Gastroesophageal sphincter (tissue), 4 donors: ENCODE results near the gene IL17RC. TPM values are rescaled to one million over a fixed set of nuclear protein-coding genes. Genes with fewer than 3 reads are reported as not detected.

Experiments used
- ATAC-seq: fragments of 150-250 bp; one replicate; pipeline ENCODE4 v1.9.1; 2016; ENCODE audit warnings: mild to moderate bottlenecking, moderate library complexity
- H3K27ac ChIP-seq, 4 donors: fragments of 200-600 bp; sonication (generic) in 3 of 4; 1 replicate in 3 of 4; 2 replicates in 1 of 4; pipeline ENCODE4 v1.5.1; 2016 to 2019
- H3K27me3 ChIP-seq: fragments of 200-600 bp; sonication (generic); one replicate; pipeline ENCODE4 v1.5.1; 2019
- H3K36me3 ChIP-seq, 2 donors: fragments of 200-600 bp; sonication (generic); one replicate each; pipeline ENCODE4 v1.5.1; 2019; ENCODE audit warnings: control low read depth in 1 of 2
- H3K4me1 ChIP-seq, 3 donors: fragments of 200-600 bp; sonication (generic); 1 replicate in 2 of 3; 2 replicates in 1 of 3; pipeline ENCODE4 v1.5.1; 2016 to 2019; ENCODE audit warnings: control low read depth in 2 of 3
- H3K4me3 ChIP-seq, 2 donors: fragments of 200-600 bp; sonication (generic); one replicate each; pipeline ENCODE4 v1.5.1; 2019; ENCODE audit warnings: mild to moderate bottlenecking in 1 of 2, moderate library complexity in 1 of 2
- H3K9me3 ChIP-seq, 3 donors: fragments of 200-600 bp; sonication (generic); one replicate each; pipeline ENCODE4 v1.5.1; 2017 to 2019; ENCODE audit warnings: control low read depth in 2 of 3
- EP300 ChIP-seq: sonication (generic); formaldehyde crosslinking; IDR thresholded peaks from one replicate; pipeline ENCODE4 v1.6.1; 2017; ENCODE audit warnings: antibody characterized with exemption, mild to moderate bottlenecking
- POLR2A ChIP-seq, 2 donors: fragments of 450-650 bp; IDR thresholded peaks; one replicate each; pipeline ENCODE4 v1.6.1; 2017; ENCODE audit warnings: antibody characterized with exemption in 2 of 2, mild to moderate bottlenecking in 2 of 2, moderate library complexity in 1 of 2
- POLR2AphosphoS5 ChIP-seq: sonication (generic); formaldehyde crosslinking; IDR thresholded peaks from one replicate; pipeline ENCODE4 v1.6.1; 2017; ENCODE audit warnings: antibody characterized with exemption
- WGBS, 2 donors: methylation state at CpG; one replicate each; pipeline ENCODE4 v1.1.5; 2018; ENCODE audit warnings: low coverage in 1 of 2; 5-methylcytosine and 5-hydroxymethylcytosine counted together
- total RNA-seq, 4 donors: library from RNA; depleted of rRNA; stranded (reverse); fragments of >200 nt; gene quantifications; one replicate each; pipeline ENCODE4 v1.1.0, GENCODE V29; 2016
- TF ChIP-seq, protein P1 (sequence below), 4 experiments: fragments of 200-600 bp in 2 of 4; fragments of 450-650 bp in 2 of 4; sonication (generic) in 1 of 4; IDR thresholded peaks; one replicate each; pipeline ENCODE4 v1.5.1; 2017 to 2019; ENCODE audit warnings: antibody characterized with exemption in 4 of 4, mild to moderate bottlenecking in 2 of 4, moderate library complexity in 2 of 4

IL17RC gene
- total RNA-seq, 4 donors from 2014 or later: 31.0 to 64.0 (median 52.8) TPM

DNA sequence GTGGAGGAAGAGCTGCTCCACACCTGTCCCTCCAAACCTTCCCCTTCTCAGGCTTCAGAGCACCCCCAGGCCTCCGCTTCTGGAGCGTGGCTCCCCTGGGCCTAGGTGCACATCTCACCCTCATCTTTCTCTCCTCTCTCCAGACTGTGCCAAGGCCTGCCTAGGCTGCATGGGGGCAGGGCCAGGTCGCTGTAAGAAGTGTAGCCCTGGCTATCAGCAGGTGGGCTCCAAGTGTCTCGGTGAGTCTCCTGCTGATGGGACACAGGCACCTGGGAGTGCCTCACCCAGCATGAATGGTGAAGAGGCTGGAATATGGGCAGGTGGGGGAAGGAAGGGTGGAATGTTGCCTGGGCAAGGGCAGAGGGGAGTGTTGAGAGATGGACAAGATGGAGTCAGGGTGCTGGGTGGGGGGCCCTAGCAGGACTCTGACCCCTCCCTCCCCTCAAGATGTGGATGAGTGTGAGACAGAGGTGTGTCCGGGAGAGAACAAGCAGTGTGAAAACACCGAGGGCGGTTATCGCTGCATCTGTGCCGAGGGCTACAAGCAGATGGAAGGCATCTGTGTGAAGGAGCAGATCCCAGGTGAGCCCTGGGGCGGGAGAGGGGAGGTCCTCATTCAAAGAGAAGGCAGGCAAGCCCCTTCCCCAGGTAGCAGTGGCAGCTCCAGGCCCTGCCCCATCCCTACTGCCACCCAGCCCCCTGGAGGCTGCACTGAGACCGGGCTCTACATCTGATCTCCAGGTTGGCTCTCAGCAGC, 26.2 kb downstream of the IL17RC start:
- H3K27me3 ChIP-seq: no peaks in the 10 kb centered on the region
- peaks cover 0 to 29% (median 8%) of the 10 kb centered on the region in 3 donors for H3K4me1 ChIP-seq
- no peak overlapping the region for H3K4me3 ChIP-seq
- 67 to 84% methylated on average over 3 to 5 of the region's 11 CpGs for WGBS, 2 donors
- H3K9me3 ChIP-seq: no peaks in the 10 kb centered on the region
- H3K27ac ChIP-seq: no peak overlapping the region
- ATAC-seq: no peak
- peaks cover 0 to 44% of the 10 kb centered on the region in 2 donors for H3K36me3 ChIP-seq
- TF ChIP-seq EP300 (no peak), POLR2A (IDR thresholded peaks at IDR 0.05) (no peak), POLR2AphosphoS5 (no peak)
- TF ChIP-seq, protein P1, sequence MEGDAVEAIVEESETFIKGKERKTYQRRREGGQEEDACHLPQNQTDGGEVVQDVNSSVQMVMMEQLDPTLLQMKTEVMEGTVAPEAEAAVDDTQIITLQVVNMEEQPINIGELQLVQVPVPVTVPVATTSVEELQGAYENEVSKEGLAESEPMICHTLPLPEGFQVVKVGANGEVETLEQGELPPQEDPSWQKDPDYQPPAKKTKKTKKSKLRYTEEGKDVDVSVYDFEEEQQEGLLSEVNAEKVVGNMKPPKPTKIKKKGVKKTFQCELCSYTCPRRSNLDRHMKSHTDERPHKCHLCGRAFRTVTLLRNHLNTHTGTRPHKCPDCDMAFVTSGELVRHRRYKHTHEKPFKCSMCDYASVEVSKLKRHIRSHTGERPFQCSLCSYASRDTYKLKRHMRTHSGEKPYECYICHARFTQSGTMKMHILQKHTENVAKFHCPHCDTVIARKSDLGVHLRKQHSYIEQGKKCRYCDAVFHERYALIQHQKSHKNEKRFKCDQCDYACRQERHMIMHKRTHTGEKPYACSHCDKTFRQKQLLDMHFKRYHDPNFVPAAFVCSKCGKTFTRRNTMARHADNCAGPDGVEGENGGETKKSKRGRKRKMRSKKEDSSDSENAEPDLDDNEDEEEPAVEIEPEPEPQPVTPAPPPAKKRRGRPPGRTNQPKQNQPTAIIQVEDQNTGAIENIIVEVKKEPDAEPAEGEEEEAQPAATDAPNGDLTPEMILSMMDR (IDR thresholded peaks at IDR 0.05): no peak

DNA sequence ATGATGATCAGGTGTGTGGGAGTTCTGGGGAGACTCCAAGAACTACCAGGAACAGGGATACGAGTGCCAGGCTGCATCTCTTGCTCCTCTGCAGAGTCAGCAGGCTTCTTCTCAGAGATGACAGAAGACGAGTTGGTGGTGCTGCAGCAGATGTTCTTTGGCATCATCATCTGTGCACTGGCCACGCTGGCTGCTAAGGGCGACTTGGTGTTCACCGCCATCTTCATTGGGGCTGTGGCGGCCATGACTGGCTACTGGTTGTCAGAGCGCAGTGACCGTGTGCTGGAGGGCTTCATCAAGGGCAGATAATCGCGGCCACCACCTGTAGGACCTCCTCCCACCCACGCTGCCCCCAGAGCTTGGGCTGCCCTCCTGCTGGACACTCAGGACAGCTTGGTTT, 27.4 kb downstream of the IL17RC start:
- no peak for TF ChIP-seq EP300
- no peak for TF ChIP-seq POLR2AphosphoS5
- TF ChIP-seq, protein P1 (IDR thresholded peaks at IDR 0.05): no peak
- no peak for TF ChIP-seq POLR2A (IDR thresholded peaks at IDR 0.05)
- Histone ChIP-seq H3K27me3 (no peaks in the 10 kb centered on the region), H3K36me3 (peaks cover 0 to 50% of the 10 kb centered on the region in 2 donors), H3K9me3 (no peaks in the 10 kb centered on the region), H3K4me3 (no peak overlapping the region), H3K4me1 (peaks cover 0 to 34% (median 9%) of the 10 kb centered on the region in 3 donors), H3K27ac (no peak overlapping the region)
- ATAC-seq: no peak
- WGBS, 2 donors: no CpG with 5 or more reads among the region's 11 CpGs

DNA sequence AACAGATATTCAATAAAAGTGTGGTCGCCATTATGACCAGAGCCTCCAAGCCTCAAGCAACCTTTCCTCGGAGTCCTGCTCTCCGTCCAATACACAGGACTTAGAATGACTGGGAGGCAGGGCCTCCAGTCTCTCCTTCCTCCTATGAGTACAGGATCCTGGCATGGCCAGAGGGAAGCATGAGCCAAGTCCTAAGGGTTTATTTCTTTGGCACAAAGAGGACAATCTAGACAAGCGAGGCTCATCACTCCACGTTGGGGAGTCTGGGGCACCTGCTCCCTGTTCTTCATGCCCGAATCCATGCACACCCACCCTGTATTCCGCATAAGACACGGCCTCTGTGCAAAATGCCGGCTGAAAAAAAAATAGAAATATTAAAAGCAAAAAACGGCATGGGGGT, 28.5 kb downstream of the IL17RC start:
- peaks cover 0 to 34% (median 9%) of the 10 kb centered on the region in 3 donors for H3K4me1 ChIP-seq
- no peak for ATAC-seq
- H3K4me3 ChIP-seq: no peak overlapping the region
- H3K27ac ChIP-seq: peak overlapping the region in 2 of 4 donors; percentile 94
- no peaks in the 10 kb centered on the region for H3K9me3 ChIP-seq
- no peaks in the 10 kb centered on the region for H3K27me3 ChIP-seq
- peaks cover 0 to 59% of the 10 kb centered on the region in 2 donors for H3K36me3 ChIP-seq
- 51 to 76% methylated on average over 3 to 4 of the region's 10 CpGs for WGBS, 2 donors
- TF ChIP-seq, protein P1 (IDR thresholded peaks at IDR 0.05): no peak

DNA sequence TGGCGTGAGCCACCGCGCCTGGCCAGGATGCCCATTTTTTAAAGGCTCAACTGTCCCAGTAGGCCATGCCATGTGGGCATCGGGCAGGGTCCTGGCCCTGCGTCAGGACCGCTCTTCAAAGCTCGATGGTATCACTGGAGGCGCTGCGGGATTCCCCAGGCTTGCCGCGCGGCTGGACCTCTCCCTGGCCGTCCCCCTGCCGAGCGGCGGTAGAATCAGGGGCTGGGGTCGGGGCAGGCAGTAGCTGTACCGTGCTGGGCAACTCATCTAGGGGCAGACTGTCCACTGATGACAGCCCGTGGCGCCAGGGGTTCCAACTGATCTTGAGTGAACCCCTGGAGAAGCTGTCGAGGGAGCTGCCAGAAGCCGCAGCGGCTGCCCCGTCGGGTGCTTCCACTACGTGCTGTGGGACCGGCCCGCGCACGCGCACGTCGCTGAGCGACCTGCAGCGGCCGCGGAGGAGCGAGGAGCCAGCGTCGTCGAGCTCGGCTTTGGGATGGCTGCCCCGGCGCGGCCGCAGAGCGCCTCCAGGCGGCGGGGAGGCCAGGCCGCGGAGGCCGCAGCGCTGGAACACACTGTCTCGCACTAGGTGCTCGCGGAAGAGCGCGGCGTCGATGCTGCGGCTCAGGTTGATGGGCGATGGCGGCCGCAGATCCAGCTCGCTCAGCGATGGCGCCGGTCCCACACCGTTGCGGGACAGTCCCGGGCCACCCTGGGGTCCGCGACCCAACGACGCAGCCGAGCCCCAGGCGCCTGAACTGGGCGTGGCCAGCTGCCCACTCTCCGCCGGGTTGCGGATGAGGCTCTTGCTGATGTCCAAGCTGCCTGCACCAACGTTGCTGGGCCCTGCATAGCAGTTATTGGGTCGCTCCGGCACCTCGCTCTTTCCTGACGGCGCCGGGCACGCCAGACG, 29.5 kb downstream of the IL17RC start:
- H3K4me3 ChIP-seq: peak overlapping the region; percentile 44 to 74
- H3K27ac ChIP-seq: peak overlapping the region; percentile 66 to 94 (median 94)
- H3K27me3 ChIP-seq: no peaks in the 10 kb centered on the region
- no peak for TF ChIP-seq POLR2AphosphoS5
- no peak for TF ChIP-seq EP300
- TF ChIP-seq, protein P1 (IDR thresholded peaks at IDR 0.05): peak in 3 of 4 experiments; percentile 87 to 89 (median 88)
- TF ChIP-seq POLR2A (IDR thresholded peaks at IDR 0.05): peak; percentile 70 to 71
- peaks cover 0 to 38% (median 9%) of the 10 kb centered on the region in 3 donors for H3K4me1 ChIP-seq
- WGBS, 2 donors: 2% methylated on average over 17 of the region's 90 CpGs; no CpG with 5 or more reads in 1 of the 2 donors
- ATAC-seq: peak; percentile 92
- no peaks in the 10 kb centered on the region for H3K9me3 ChIP-seq
- H3K36me3 ChIP-seq: peaks cover 0 to 51% of the 10 kb centered on the region in 2 donors
